NCI-H2196 (cell line): ENCODE results near the gene PRKACG.
"Not testable (repeated sequence)": the region's sequence is repeated elsewhere in the genome, so short reads cannot be mapped to it uniquely, and the experiment has no call there.

Source experiments
- DNase-seq: peaks from one replicate; lab custom pipeline; 2025; ENCODE audit not compliant: unreplicated experiment; lab: John Stamatoyannopoulos, UW

Gene PRKACG

GRCh38 chr9:69027355-69028097, 13.6 kb upstream of the PRKACG start:
- DNase-seq, result peak; percentile 58

GRCh38 chr9:69023650-69024049, 9.7 kb upstream of the PRKACG start:
- peak; percentile 62 for DNase-seq

GRCh38 chr9:69020301-69021145, 6.6 kb upstream of the PRKACG start:
- no peak for DNase-seq

GRCh38 chr9:69019808-69020207, 5.9 kb upstream of the PRKACG start:
- DNase-seq, result no peak

GRCh38 chr9:69018737-69019136, 4.8 kb upstream of the PRKACG start:
- no peak for DNase-seq

GRCh38 chr9:69016191-69017096, 2.5 kb upstream of the PRKACG start:
- no peak for DNase-seq

- DNase-seq, result no peak
These were observed 558 bp downstream of the PRKACG start for GRCh38 chr9:69013382-69013727.

- DNase-seq, result no peak
These were observed 1.1 kb downstream of the PRKACG start for GRCh38 chr9:69012696-69013381.

GRCh38 chr9:69009708-69010107, 4.2 kb downstream of the PRKACG start:
- no peak for DNase-seq

GRCh38 chr9:69004836-69005235, 9.1 kb downstream of the PRKACG start:
- no peak for DNase-seq

- no peak for DNase-seq
These were observed 10.9 kb downstream of the PRKACG start for GRCh38 chr9:69003051-69003450.

- DNase-seq, result no peak
These were observed 12.0 kb downstream of the PRKACG start for GRCh38 chr9:69001921-69002320.

- DNase-seq, result peak; percentile 79
These were observed 14.4 kb downstream of the PRKACG start for GRCh38 chr9:68999393-69000105.

GRCh38 chr9:68998812-68999211, 15.1 kb downstream of the PRKACG start:
- DNase-seq, result no peak

- no peak for DNase-seq
These were observed 15.5 kb downstream of the PRKACG start for GRCh38 chr9:68998385-68998784.

GRCh38 chr9:68997666-68998065, 16.2 kb downstream of the PRKACG start:
- DNase-seq, result no peak

GRCh38 chr9:68996462-68996861, 17.5 kb downstream of the PRKACG start:
- DNase-seq, result no peak

- DNase-seq, result no peak
These were observed 18.1 kb downstream of the PRKACG start for GRCh38 chr9:68995776-68996175.

GRCh38 chr9:68991457-68991856, 22.5 kb downstream of the PRKACG start:
- DNase-seq, result no peak

GRCh38 chr9:68986949-68987348, 27.0 kb downstream of the PRKACG start:
- DNase-seq, result not testable (repeated sequence)
